ENCODE results near the gene CXCR1. TPM values are rescaled to one million over a fixed set of nuclear protein-coding genes. Genes with fewer than 3 reads are reported as not detected.

The CXCR1 gene
- total RNA-seq, 4 donors from 2014 or later = not detected

DNA sequence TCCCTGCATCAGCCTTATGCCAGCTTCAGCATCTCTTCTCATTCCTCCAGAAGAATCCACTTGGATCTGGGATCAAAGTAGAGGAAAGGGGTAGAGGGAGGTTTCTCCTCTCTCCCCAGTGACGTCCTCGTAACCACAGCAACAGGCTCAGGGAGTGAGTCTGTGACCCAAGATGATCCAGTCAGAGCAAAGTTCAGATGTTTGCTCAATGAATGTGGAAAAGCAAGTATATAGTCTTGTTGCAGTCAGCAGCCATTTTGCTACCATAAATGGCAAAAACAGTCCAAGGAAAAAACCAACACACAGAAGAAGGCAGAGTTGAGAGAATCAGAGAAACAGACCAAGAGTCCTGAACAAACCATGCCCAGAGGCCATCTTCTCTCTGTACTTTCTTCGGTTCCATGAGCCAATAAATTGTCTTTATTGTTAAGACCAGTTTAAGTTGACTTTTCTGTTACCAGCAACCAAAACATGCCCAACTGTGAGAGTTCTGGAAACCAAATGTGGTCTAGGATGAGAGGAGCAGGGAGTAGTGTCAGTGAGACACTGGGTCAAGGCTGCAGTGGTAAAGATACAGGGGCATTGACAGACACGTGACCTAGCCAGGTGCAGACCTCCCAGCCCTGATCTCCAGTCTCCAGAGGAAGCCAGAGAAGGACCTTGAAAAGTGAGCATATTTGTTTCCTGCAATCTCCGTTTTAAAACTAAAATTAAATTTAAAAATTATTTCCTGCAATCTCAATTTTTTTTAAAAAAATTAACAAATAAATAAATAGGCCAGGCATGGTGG lies 3.2 kb upstream of the CXCR1 start:
- DNase-seq = peak in 1 of 3 donors; percentile 61
- Histone ChIP-seq H3K27ac (no peak overlapping the region), H3K4me3 (no peak overlapping the region), H3K36me3 (no peaks in the 10 kb centered on the region), H3K27me3 (no peaks in the 10 kb centered on the region), H3K9me3 (no peaks in the 10 kb centered on the region), H3K4me1 (no peaks in the 10 kb centered on the region)
- no peak for TF ChIP-seq POLR2A (IDR thresholded peaks at IDR 0.05)
- TF ChIP-seq, protein P1, sequence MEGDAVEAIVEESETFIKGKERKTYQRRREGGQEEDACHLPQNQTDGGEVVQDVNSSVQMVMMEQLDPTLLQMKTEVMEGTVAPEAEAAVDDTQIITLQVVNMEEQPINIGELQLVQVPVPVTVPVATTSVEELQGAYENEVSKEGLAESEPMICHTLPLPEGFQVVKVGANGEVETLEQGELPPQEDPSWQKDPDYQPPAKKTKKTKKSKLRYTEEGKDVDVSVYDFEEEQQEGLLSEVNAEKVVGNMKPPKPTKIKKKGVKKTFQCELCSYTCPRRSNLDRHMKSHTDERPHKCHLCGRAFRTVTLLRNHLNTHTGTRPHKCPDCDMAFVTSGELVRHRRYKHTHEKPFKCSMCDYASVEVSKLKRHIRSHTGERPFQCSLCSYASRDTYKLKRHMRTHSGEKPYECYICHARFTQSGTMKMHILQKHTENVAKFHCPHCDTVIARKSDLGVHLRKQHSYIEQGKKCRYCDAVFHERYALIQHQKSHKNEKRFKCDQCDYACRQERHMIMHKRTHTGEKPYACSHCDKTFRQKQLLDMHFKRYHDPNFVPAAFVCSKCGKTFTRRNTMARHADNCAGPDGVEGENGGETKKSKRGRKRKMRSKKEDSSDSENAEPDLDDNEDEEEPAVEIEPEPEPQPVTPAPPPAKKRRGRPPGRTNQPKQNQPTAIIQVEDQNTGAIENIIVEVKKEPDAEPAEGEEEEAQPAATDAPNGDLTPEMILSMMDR (IDR thresholded peaks at IDR 0.05) = no peak

DNA sequence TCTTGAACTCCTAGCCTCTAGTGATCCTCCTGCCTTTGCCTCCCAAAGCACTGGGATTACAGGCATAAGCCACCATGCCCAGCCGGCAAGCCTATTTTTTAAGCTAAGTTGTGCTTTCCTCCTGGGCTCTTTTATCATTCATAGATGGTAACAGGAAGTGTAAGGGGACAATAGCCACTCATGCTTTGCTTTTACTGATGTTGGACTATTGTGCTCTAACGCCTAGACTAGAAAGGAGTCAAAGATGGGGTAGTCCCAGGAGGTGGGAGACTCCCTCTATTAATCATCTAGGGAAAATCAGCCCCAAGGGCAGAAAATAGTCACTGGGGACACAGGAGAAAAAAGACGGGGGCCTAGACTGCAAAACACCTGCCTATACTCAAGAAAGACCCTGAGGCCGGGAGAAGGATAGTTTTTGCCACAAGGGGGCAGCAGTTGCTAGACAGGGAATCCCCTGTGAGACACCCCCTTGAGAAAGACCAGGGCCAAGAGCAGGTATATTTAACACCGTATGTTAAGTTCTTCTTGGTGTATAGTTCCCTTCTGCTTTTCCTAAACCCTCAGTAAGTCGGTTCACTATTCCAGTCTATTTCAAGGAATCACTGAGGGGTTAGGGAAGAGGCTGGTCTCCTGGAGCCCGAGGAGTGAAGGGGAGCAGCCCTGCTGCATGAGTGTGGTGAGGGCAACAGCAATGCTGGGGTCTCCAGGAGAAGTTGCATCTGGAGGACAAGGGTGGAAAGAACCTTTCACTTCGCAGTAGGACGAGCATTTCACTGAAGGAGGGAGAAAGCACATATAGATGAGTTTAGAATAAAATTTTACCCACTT lies 2.1 kb upstream of the CXCR1 start:
- no peaks in the 10 kb centered on the region for H3K27me3 ChIP-seq
- H3K4me3 ChIP-seq = no peak overlapping the region
- no peak overlapping the region for H3K27ac ChIP-seq
- peak in 2 of 3 donors; percentile 68 to 84 for DNase-seq
- no peaks in the 10 kb centered on the region for H3K4me1 ChIP-seq
- no peaks in the 10 kb centered on the region for H3K36me3 ChIP-seq
- no peak for TF ChIP-seq POLR2A (IDR thresholded peaks at IDR 0.05)
- TF ChIP-seq, protein P1 (IDR thresholded peaks at IDR 0.05) = peak in 5 of 6 experiments; percentile 34 to 70 (median 46)
- no peaks in the 10 kb centered on the region for H3K9me3 ChIP-seq

DNA sequence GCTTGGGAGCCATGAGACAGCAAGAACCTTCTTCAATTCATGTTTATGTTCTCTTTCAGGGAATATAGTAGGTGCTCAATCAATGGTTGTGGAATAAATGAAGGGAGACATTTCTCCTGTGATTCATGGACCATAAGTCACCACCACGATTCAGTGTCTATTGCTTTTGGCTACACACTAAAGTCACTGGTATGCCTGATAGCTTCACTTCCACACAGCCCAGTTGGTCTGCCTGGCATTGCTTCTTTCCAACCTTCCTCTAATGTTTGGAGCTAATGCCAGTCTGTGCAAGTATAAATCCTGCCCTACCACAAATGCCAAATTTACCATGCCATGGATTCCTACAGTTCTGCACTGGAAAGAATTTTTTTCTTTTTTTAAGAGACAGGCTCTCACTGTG lies 1.3 kb upstream of the CXCR1 start:
- Histone ChIP-seq H3K36me3 (no peaks in the 10 kb centered on the region), H3K27me3 (no peaks in the 10 kb centered on the region), H3K27ac (no peak overlapping the region), H3K4me1 (no peaks in the 10 kb centered on the region), H3K4me3 (no peak overlapping the region), H3K9me3 (no peaks in the 10 kb centered on the region)
- no peak for DNase-seq
- TF ChIP-seq POLR2A (IDR thresholded peaks at IDR 0.05) = no peak

DNA sequence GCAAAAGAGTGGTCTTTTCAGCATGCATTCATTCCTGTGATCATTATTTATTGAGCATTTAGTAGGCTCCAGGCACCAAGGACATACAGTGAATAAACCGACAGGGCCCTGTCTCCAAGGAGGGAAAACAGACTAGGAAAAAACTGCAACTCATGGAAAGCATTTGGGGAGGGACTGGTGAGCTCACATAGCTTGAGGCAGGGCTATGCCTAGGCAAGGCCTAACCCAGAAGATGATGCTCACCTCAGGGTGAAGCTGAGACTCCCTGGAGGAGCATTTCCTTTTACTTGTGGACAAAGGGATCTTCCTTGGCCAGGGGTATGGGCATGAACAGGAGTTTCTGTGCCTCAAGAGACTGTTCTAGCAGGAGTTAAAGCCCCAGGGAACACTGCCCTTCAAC lies 3.9 kb downstream of the CXCR1 start:
- no peaks in the 10 kb centered on the region for H3K4me1 ChIP-seq
- no peak overlapping the region for H3K4me3 ChIP-seq

DNA sequence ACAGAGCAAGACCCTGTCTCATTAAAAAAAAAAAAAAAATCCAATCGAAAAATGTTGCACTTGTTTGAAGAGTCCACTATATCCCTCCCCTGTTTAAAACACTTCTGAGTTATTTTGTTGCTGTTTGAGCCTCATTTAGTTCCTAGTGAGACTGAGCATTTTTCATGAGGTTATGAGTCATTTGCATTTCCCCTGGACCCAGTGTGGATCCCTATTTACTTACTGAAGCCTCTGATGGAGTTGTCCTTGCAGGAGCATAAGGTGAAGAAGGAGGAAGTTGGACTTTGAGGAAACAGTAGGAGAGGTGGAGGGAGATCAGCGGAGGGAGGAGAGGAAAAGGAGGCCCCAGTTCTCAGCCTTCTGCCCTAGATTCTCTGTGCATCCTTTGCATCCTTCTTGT lies 5.1 kb downstream of the CXCR1 start:
- no peaks in the 10 kb centered on the region for H3K4me1 ChIP-seq
- no peak overlapping the region for H3K4me3 ChIP-seq
- TF ChIP-seq, protein P1 (IDR thresholded peaks at IDR 0.05) = no peak
- no peak for TF ChIP-seq POLR2A (IDR thresholded peaks at IDR 0.05)
- DNase-seq = no peak
- H3K9me3 ChIP-seq = no peaks in the 10 kb centered on the region
- H3K36me3 ChIP-seq = no peaks in the 10 kb centered on the region
- no peak overlapping the region for H3K27ac ChIP-seq
- H3K27me3 ChIP-seq = no peaks in the 10 kb centered on the region

More for the DNA sequence above, 3.9 kb downstream of the CXCR1 start:
- Histone ChIP-seq H3K36me3 (no peaks in the 10 kb centered on the region), H3K27me3 (no peaks in the 10 kb centered on the region), H3K27ac (no peak overlapping the region), H3K9me3 (no peaks in the 10 kb centered on the region)
- TF ChIP-seq POLR2A (IDR thresholded peaks at IDR 0.05) = no peak
- TF ChIP-seq, protein P1 (IDR thresholded peaks at IDR 0.05) = no peak
- DNase-seq = no peak

DNA sequence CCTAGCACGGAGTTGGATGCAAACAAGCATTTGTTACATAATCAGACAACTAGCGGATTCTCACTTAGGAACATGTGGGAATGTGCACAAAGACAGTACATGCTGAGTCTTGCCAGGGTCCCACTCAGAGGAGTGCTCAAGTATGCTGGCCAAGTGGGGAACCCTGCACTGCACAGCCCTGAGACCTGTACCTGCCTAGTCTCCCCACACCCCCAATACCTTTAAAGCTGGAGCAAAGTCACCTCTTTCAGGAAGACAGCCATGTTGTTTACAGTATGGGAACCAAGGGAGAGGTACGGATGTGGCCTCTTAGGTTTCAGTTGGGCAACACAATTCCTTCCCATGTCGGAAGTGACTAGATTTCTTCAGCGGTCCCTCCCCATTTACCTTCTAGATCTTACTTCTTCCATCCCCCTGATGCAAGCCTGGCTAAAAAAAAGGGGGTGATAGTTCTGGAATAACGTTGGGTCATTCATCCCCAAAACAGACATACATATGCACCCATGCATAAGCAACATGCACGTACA lies 10.7 kb downstream of the CXCR1 start:
- no peaks in the 10 kb centered on the region for H3K27me3 ChIP-seq

More for the DNA sequence above, 10.7 kb downstream of the CXCR1 start:
- TF ChIP-seq POLR2A (IDR thresholded peaks at IDR 0.05) = no peak
- TF ChIP-seq, protein P1 (IDR thresholded peaks at IDR 0.05) = no peak
- no peaks in the 10 kb centered on the region for H3K9me3 ChIP-seq
- no peak overlapping the region for H3K4me3 ChIP-seq
- DNase-seq = no peak
- H3K4me1 ChIP-seq = no peaks in the 10 kb centered on the region
- H3K27ac ChIP-seq = no peak overlapping the region
- no peaks in the 10 kb centered on the region for H3K36me3 ChIP-seq
